Endodermal cell (in vitro differentiated cells): ENCODE results near the gene NEK9. TPM values are rescaled to one million over a fixed set of nuclear protein-coding genes. Genes with fewer than 3 reads are reported as not detected.

ENCODE experiments used
- DNase-seq: peaks from one replicate; pipeline ENCODE4 v3.0.0-alpha.2; 2017
- H3K27ac ChIP-seq: 2 replicates; pipeline ENCODE4 v1.5.1; 2013; ENCODE audit warnings: mild to moderate bottlenecking, low read depth, low read length, moderate library complexity
- H3K27me3 ChIP-seq: 2 replicates; pipeline ENCODE4 v1.6.1; 2013; ENCODE audit warnings: mild to moderate bottlenecking, low read length, moderate library complexity; ENCODE audit not compliant: insufficient read depth, control insufficient read depth, poor library complexity, severe bottlenecking
- H3K36me3 ChIP-seq: 2 replicates; pipeline ENCODE4 v1.7.0; 2013; ENCODE audit warnings: mild to moderate bottlenecking, low read length, moderate library complexity; ENCODE audit not compliant: control insufficient read depth, insufficient read depth
- H3K4me1 ChIP-seq: one replicate; pipeline ENCODE4 v1.7.0; 2013; ENCODE audit warnings: low read length; ENCODE audit not compliant: control insufficient read depth, insufficient read depth
- H3K4me3 ChIP-seq: 2 replicates; pipeline ENCODE4 v1.5.1; 2013; ENCODE audit warnings: mild to moderate bottlenecking, low read length, moderate library complexity
- H3K9ac ChIP-seq: 2 replicates; pipeline ENCODE4 v1.6.1; 2013; ENCODE audit warnings: mild to moderate bottlenecking, low read length, moderate library complexity; ENCODE audit not compliant: poor library complexity, severe bottlenecking; ENCODE audit errors: extremely low read depth
- H3K9me3 ChIP-seq: 2 replicates; pipeline ENCODE4 v1.6.1; 2013; ENCODE audit warnings: mild to moderate bottlenecking, low read length, moderate library complexity; ENCODE audit not compliant: control insufficient read depth
- H3K27ac Mint-ChIP-seq: 2 replicates; pipeline ENCODE4 v1.8.0; 2020; ENCODE audit warnings: mixed read lengths
- H3K27me3 Mint-ChIP-seq: 2 replicates; pipeline ENCODE4 v1.8.0; 2021; ENCODE audit warnings: mild to moderate bottlenecking, mixed read lengths; ENCODE audit not compliant: insufficient read depth
- H3K36me3 Mint-ChIP-seq: 2 replicates; pipeline ENCODE4 v1.8.0; 2020; ENCODE audit warnings: low read depth, mixed read lengths
- H3K4me1 Mint-ChIP-seq: 2 replicates; pipeline ENCODE4 v1.8.0; 2020; ENCODE audit warnings: mixed read lengths
- H3K4me3 Mint-ChIP-seq: 2 replicates; pipeline ENCODE4 v1.8.0; 2020; ENCODE audit warnings: mild to moderate bottlenecking, moderate library complexity, mixed read lengths
- H3K9me3 Mint-ChIP-seq: 2 replicates; pipeline ENCODE4 v1.8.0; 2020; ENCODE audit warnings: mild to moderate bottlenecking, mixed read lengths
- whole genome bisulfite sequencing, 2 experiments: methylation state at CpG; one replicate each; pipeline versions ENCODE4 v1.1.5 to v1.1.7; 2013; ENCODE audit warnings: missing lambda C conversion rate in 2 of 2, mixed read lengths in 1 of 2; ENCODE audit not compliant: insufficient coverage in 1 of 2, insufficient read length in 1 of 2; 5-methylcytosine and 5-hydroxymethylcytosine counted together
- total RNA-seq, 2 donors: library from RNA; stranded (reverse); fragmentation: NEBNext Ultra II Directional in 1 of 2; extraction: Animal tissue kit (Norgen Biotek cat#: 25700) in 1 of 2; gene quantifications; 2 replicates in 1 of 2; 3 replicates in 1 of 2; pipeline ENCODE4 v1.2.1, GENCODE V29; 2021
- TF ChIP-seq, protein P1 (sequence below): fragments of 200-600 bp; sonication (generic); conservative IDR thresholded peaks from 2 replicates; pipeline ENCODE4 v1.5.0; 2021; ENCODE audit warnings: antibody characterized with exemption, mild to moderate bottlenecking

Gene NEK9
- total RNA-seq, 2 donors from 2014 or later: 74.1 to 97.5 TPM

DNA sequence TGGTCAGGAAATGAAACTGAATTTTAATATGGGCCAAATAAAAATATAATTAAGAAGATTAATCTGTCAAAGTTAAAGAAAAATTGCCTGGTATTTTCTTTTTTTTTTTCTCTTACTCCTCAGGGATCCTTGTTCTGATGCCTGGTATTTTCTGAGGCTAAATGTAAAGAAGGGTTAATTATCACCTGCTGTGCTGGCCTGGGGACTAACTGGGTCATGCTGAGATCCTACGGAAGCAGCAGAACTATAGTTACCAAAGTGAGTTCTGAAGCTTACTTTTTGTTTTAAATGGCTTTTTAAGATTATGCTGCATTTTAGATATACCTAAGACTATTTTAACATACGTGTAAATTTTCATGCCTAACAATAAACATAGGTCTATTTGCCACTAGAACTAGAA lies 34.1 kb downstream of the NEK9 start:
- peaks cover 49% of the 10 kb centered on the region for H3K36me3 Mint-ChIP-seq
- Histone ChIP-seq H3K4me3 (no peak overlapping the region), H3K36me3 (peaks cover 65% of the 10 kb centered on the region), H3K27me3 (no peaks in the 10 kb centered on the region), H3K9ac (no peak overlapping the region), H3K4me1 (peaks cover 4% of the 10 kb centered on the region), H3K27ac (no peak overlapping the region), H3K9me3 (no peaks in the 10 kb centered on the region)
- WGBS, 2 experiments: 16 to 25% methylated on average over 1 to 2 of the region's 2 CpGs
- peaks cover 8% of the 10 kb centered on the region for H3K4me1 Mint-ChIP-seq
- no peak overlapping the region for H3K27ac Mint-ChIP-seq
- H3K9me3 Mint-ChIP-seq: no peaks in the 10 kb centered on the region
- TF ChIP-seq, protein P1, sequence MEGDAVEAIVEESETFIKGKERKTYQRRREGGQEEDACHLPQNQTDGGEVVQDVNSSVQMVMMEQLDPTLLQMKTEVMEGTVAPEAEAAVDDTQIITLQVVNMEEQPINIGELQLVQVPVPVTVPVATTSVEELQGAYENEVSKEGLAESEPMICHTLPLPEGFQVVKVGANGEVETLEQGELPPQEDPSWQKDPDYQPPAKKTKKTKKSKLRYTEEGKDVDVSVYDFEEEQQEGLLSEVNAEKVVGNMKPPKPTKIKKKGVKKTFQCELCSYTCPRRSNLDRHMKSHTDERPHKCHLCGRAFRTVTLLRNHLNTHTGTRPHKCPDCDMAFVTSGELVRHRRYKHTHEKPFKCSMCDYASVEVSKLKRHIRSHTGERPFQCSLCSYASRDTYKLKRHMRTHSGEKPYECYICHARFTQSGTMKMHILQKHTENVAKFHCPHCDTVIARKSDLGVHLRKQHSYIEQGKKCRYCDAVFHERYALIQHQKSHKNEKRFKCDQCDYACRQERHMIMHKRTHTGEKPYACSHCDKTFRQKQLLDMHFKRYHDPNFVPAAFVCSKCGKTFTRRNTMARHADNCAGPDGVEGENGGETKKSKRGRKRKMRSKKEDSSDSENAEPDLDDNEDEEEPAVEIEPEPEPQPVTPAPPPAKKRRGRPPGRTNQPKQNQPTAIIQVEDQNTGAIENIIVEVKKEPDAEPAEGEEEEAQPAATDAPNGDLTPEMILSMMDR: no peak
- no peaks in the 10 kb centered on the region for H3K27me3 Mint-ChIP-seq
- H3K4me3 Mint-ChIP-seq: no peak overlapping the region
- no peak for DNase-seq

DNA sequence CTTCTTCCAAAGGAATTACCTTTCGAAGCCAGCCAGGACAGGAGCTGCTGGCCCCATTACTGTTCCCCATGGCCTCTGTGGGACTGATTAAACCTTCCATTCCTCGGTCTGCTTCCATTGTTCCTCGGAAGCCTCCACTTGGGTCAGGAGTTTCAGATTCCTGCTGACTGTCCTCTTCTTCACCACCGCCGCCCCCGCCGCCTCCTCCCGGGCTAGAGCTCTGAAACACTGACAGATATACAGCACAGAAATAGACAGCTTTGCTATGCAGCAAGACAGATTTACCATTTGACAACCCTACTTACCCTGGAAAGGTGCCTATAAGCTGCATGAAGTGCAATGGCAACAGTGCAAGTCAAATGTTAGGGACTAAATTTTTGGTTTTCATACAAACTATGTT lies 35.6 kb downstream of the NEK9 start:
- H3K27ac ChIP-seq: no peak overlapping the region
- Mint-ChIP-seq H3K27me3 (no peaks in the 10 kb centered on the region), H3K9me3 (no peaks in the 10 kb centered on the region), H3K27ac (no peak overlapping the region), H3K36me3 (peaks cover 56% of the 10 kb centered on the region), H3K4me1 (peaks cover 8% of the 10 kb centered on the region), H3K4me3 (no peak overlapping the region)
- H3K27me3 ChIP-seq: no peaks in the 10 kb centered on the region
- H3K9me3 ChIP-seq: no peaks in the 10 kb centered on the region
- no peak for DNase-seq
- H3K4me3 ChIP-seq: no peak overlapping the region
- TF ChIP-seq, protein P1: no peak
- WGBS, 2 experiments: 84 to 90% methylated on average over 3 to 8 of the region's 8 CpGs
- H3K36me3 ChIP-seq: peaks cover 65% of the 10 kb centered on the region
- peaks cover 4% of the 10 kb centered on the region for H3K4me1 ChIP-seq
- H3K9ac ChIP-seq: no peak overlapping the region

DNA sequence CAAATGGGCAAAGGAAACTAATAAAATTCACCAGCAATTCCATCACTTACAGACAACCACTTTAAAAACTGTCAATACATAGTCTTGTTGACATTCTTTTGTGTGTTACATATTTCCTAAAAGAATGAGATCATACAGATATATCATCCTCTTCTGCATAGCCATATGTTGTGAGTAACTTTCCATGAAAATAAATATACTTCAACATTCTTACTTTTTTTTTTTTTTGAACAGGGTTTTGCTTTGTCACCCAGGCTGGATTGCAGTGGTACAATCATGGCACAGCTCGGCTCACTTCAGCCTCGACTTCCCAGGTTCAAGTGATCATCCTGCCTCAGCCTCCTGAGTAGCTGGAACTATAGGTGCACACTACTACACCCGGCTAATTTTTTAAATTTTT lies 36.5 kb downstream of the NEK9 start:
- no peaks in the 10 kb centered on the region for H3K9me3 ChIP-seq
- TF ChIP-seq, protein P1: no peak
- H3K9me3 Mint-ChIP-seq: no peaks in the 10 kb centered on the region
- 81 to 94% methylated on average over 3 of the region's 3 CpGs for WGBS, 2 experiments
- DNase-seq: no peak
- peaks cover 8% of the 10 kb centered on the region for H3K4me1 Mint-ChIP-seq
- no peak overlapping the region for H3K4me3 Mint-ChIP-seq
- no peaks in the 10 kb centered on the region for H3K27me3 ChIP-seq
- no peak overlapping the region for H3K27ac Mint-ChIP-seq
- no peak overlapping the region for H3K4me3 ChIP-seq
- H3K36me3 Mint-ChIP-seq: peaks cover 62% of the 10 kb centered on the region
- H3K27me3 Mint-ChIP-seq: no peaks in the 10 kb centered on the region
- peaks cover 4% of the 10 kb centered on the region for H3K4me1 ChIP-seq
- no peak overlapping the region for H3K27ac ChIP-seq
- H3K9ac ChIP-seq: no peak overlapping the region
- peaks cover 63% of the 10 kb centered on the region for H3K36me3 ChIP-seq
